NCI-H446 treated with DMSO at 0.1 percent for 48 hours (cell line): ENCODE results near the gene ZNF662.

Experiments used
- DNase-seq: peaks from one replicate; lab custom pipeline; 2025; lab: John Stamatoyannopoulos, UW

ZNF662 gene

GRCh38 chr3:42887084-42887483 lies 18.9 kb upstream of the ZNF662 start:
- no peak for DNase-seq

GRCh38 chr3:42891042-42891441 lies 14.9 kb upstream of the ZNF662 start:
- no peak for DNase-seq

DNA sequence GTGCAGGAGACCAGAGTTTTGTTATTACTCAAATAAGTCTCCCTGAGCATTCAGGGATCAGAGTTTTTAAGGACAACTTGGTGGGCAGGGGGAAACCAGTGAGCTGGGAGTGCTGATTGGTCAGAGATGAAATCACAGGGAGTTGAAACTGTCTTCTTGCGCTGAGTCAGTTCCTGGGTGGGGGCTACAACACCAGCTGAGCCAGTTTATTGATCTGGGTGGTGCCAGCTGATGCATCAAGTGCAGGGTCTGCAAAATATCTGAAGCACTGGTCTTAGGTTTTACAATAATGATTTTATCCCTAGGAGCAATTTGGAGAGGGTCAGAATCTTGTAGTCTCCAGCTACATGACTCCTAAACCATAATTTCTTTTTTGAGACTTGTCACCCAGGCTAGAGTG lies 13.8 kb upstream of the ZNF662 start:
- DNase-seq, result no peak

GRCh38 chr3:42892807-42893206 lies 13.1 kb upstream of the ZNF662 start:
- no peak for DNase-seq

- DNase-seq, result no peak
These were observed 11.0 kb upstream of the ZNF662 start for GRCh38 chr3:42894698-42895579.

GRCh38 chr3:42895580-42895868 lies 10.4 kb upstream of the ZNF662 start:
- DNase-seq, result no peak

GRCh38 chr3:42898896-42899675 lies 6.9 kb upstream of the ZNF662 start:
- no peak for DNase-seq

DNA sequence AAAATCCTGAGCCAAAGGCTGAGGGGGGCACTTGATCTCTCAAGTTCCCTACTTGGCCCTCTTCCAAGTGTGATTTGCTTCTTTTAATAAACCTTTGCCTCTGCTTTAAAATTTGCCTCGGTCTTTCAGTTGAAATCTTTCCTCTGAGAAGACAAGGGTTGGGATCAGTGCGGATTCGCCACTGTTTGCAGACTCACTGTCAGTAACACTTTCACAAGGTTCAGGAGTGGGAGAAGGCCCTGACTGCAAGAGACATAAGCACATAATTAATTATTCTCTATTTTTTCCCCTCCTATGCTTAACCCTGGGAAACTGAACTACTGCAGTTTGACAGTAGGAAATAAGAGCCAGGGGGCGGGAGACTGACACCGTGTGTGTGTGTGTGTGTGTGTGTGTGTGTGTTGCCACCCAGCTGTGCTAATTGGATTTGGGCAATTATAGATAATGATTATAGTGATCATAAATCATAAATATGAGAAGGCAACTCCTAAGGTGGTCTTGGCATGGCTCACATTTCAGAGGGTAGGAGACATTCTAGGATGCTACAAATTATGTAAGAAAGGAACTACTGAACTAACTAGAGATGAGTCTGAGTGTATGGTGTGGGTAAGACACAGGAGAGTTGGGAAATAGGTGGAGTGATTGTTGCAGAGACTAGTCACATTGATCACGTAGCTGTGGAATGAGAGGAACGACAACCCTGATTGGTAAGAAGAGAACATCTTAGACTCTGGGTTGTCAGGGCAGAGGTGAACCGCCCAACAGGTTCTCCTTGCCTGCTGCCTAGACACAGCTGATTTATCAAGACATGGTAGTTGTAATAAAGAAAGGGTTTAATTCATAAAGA lies 5.5 kb upstream of the ZNF662 start:
- no peak for DNase-seq

GRCh38 chr3:42901073-42901415 lies 4.9 kb upstream of the ZNF662 start:
- DNase-seq, result no peak

DNA sequence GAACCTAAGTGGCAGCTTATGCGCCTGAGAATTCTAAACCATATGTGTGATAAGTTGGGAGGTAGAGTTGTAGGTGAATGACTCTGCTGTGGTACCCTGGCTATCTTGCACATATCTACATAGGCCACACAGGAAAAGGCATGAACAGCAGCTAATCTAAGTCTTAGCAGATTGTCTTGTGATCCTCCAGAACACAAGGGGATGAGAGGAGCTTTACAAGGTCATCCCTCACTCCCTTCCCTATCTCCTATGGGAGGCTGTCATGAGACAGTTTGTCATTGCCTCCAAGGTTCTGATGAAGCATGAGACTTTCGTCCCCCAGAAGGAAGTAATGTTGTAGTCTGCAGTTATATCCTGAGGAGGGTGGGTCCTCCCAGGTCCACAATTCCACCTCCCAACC lies 3.7 kb upstream of the ZNF662 start:
- no peak for DNase-seq

GRCh38 chr3:42904076-42904475 lies 1.9 kb upstream of the ZNF662 start:
- DNase-seq, result no peak

DNA sequence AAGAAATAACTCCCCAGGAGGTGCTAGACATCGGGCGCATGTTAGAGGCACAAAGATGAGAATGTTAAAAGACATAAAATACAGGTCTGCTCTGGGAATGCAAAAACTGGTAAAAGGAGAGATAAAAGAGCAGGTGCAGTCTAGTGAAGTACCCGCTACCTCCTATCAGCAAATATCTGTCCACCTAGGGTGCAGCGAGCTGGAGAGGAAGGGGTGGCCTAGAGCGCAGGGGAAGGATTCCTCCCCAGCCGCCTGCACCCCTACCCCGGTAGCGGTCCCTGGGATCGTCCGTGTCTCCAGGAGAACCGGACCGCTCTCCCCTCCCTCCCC lies 237 bp upstream of the ZNF662 start:
- no peak for DNase-seq

DNA sequence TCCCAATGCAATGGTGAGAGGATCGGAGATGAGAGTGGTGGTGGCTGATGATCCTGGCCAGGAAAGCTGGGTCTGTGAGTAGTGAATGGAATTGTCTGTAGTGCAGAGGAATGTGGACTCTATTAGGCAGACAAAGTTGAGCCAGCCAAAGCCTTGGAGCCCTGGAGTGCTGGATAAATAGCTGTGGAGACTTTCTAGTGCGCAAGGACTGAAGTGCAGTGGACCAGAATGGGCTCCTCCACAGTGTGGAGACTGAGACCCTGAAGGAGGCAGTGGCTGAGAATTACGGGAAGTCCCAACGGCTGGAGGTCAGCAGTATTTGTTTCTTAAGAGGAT lies 874 bp downstream of the ZNF662 start:
- DNase-seq, result no peak

DNA sequence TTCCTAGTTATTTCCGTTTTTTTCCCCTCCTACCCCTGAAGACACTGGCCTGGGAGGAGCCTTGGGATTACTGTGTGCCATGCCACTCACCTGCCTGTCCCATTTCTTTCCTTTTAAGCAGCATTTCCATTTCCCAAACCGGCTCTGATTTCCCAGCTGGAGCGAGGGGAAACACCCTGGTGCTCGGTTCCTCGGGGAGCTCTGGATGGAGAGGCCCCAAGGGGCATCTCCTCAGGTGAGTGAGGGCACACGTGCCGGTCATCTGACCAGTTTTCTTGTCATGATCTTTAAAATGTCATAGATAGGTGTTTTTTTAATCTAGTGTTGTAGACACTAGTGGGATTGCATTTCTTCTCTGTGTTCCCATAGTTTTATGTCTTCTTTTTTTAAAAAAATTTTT lies 2.7 kb downstream of the ZNF662 start:
- no peak for DNase-seq

DNA sequence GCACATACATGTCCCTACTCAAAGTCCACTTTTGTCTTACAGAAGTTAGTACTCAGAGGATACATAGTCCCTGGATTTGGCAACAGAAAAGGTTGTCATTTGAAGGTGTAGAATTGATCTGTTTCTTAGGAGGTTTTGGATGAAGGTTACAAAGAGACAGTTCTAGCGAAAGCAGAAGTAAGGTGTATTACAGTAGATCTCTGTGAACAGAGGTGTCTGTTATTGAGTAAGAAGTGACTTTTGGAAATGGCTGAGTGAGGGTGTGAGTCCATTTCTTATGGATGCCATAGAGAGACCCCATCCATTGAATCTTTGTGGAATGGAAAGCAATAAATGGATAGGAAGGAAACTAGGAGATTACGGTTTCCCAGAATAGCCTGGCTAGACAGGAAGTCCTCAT lies 5.6 kb downstream of the ZNF662 start:
- no peak for DNase-seq

- DNase-seq, result no peak
These were observed 9.0 kb downstream of the ZNF662 start for GRCh38 chr3:42914771-42915515.

GRCh38 chr3:42923606-42924005 lies 17.7 kb downstream of the ZNF662 start:
- no peak for DNase-seq

GRCh38 chr3:42926310-42926709 lies 20.4 kb downstream of the ZNF662 start:
- DNase-seq, result no peak

DNA sequence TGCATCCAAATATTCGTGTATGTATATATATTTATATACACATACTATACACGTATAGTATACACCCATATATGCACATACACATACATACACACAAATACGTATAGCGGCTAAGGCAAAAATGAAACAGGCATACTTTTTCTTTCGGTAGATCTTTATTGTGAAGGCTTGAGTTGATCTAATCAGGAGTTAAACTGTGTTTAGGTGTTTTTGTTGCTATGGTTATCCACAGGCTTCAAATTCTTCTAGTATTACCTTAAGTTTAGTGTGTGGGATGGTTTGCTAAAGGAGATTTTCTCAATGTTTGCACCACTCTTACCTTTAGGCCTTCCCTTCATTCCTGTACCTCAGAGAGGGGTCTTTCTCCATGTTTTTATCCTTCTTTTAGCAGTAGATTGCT lies 28.2 kb downstream of the ZNF662 start:
- DNase-seq, result no peak

- no peak for DNase-seq
These were observed 29.0 kb downstream of the ZNF662 start for GRCh38 chr3:42934910-42935309.

DNA sequence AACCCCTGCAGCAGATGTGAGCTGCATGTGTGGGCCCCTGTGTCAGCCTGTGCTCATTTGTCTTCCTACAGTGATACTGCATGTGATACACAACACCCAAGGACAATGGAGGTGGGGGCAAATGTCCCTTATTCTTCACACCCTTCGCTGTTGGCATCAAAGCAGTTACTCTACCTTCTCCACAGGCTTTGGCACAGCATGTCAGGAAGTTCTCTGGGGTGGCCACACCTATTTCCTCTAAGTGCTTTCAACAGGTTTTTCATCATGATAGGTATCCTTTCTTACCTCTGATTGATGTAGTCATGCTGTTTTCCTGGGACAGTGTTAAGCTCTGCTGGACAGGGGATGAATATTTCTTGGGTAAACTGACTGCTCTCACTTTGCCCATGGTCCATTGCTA lies 29.5 kb downstream of the ZNF662 start:
- no peak for DNase-seq
